ENCODE data around the gene TMEM81.

GRCh38 chr1:205072286-205072685, 12.0 kb downstream of the TMEM81 start:
- no peak for TF ChIP-seq CTCF (IDR thresholded peaks at IDR 0.05; ENCODE audit: low read depth, low read length)
- no peak for TF ChIP-seq EZH2phosphoT487 (IDR thresholded peaks at IDR 0.05; ENCODE audit: low read depth)

Data from OCI-LY3 (cell line).